HFF-Myc (cell line): Measurements from ENCODE around the gene CSTPP1.

Experiments
- DNase-seq: peaks from one replicate; pipeline ENCODE4 v3.0.0-alpha.2; 2011; ENCODE audit warnings: low read depth; ENCODE audit errors: extremely low read depth
- H3K4me3 ChIP-seq: replicated peaks from 2 replicates; pipeline ENCODE4 v1.5.1; 2011; ENCODE audit warnings: low read depth, mild to moderate bottlenecking, control low read depth, low read length
- CTCF ChIP-seq: IDR thresholded peaks from 2 replicates; pipeline ENCODE4 v1.5.1; 2012; ENCODE audit warnings: mild to moderate bottlenecking, low read depth, low read length, control low read depth; ENCODE audit errors: missing control alignments

The CSTPP1 gene

GRCh38 chr11:47163193-47163592 lies 226.6 kb downstream of the CSTPP1 start:
- no peak for DNase-seq
- no peak for TF ChIP-seq CTCF
- no peak overlapping the region for H3K4me3 ChIP-seq

- no peak for DNase-seq
- no peak for TF ChIP-seq CTCF
- H3K4me3 ChIP-seq, result no peak overlapping the region
Measured at GRCh38 chr11:47163898-47164297, 227.3 kb downstream of the CSTPP1 start.

DNA sequence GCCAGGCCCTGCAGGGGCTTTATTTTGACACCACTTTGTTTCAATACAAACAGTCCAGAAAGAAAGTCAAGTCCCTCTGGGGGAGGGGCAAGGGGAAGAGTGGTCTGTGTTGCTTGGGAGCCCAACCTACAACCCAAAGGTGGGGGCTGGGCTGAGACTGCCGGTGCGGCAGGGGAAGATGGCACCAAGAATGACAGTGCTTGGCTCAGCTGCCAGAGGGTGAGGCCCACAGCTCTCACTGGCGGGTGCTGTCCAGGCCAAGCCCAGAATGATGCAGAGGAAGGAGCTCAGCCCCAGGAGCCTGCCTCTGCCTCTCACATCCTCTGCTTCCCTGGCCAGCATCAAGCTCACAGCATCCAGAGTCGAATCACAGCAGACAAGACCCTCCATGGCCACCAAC lies 227.8 kb downstream of the CSTPP1 start:
- TF ChIP-seq CTCF, result no peak
- no peak for DNase-seq
- no peak overlapping the region for H3K4me3 ChIP-seq

DNA sequence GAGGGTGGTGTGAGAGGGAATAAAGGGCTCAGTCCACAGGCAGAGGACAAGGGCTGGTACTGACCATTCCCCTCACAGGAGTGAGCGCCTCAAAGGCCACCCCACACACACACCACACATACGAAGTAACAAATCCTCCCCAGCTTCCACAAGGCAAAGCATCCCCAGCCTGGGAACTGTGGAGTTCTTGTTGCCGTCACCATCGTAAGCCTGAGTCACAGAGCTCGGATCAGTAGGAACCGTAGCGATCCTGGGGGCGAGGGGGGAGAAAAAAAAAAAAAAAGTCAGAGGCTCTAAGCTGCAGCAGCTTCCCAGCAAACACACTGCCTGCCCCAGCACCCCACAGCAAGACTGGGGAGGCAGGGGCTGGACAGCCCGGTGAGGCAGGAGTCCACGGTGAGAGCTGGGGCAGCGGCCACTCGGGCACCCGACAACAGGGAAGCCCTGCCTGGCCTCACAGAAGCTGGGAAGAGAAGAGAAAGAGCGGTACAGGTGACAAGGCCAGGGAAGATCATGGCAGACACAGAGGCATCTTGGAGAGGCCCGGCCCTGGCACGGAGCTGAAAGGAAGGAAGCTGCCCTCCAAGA lies 228.8 kb downstream of the CSTPP1 start:
- TF ChIP-seq CTCF, result no peak
- no peak for DNase-seq

GRCh38 chr11:47166368-47166767 lies 229.8 kb downstream of the CSTPP1 start:
- DNase-seq, result no peak
- TF ChIP-seq CTCF, result no peak
- H3K4me3 ChIP-seq, result no peak overlapping the region

More for the DNA sequence above, 228.8 kb downstream of the CSTPP1 start:
- no peak overlapping the region for H3K4me3 ChIP-seq

DNA sequence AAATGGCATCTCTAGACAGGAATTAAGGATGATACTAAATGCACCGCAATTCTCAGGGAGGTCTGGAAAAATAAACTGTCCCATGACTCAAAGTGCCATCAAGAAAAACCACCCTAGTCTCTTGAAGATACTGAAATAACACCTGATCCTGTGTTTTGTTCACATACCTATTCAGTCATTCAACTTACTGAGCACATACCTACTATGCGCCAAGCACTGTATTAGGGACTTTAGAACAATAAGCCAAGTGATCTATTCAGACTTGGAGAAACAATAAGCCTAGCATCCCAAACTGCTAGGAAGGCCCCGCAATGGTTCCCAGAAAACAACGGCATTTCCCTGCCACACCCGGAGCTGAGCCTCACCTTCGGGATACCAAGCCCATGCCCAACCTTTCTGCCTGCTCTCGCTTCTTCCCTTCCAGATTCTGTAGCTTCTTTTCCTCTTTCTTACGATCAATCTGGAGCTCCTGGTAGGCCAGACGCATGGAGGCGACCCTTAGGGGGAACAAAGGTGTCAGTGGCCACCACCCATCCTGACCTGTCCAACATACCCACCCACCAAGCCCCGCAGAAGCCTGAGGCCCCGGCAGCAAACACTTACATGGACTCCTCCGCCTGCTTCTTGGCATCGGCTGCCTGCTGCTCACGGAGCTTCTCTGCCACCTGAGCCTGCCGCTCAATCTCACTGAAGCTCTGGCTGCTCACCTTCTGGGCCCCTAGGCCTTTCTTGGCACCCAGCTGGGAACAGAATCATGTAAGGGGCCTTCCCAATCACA lies 234.7 kb downstream of the CSTPP1 start:
- DNase-seq, result no peak
- no peak overlapping the region for H3K4me3 ChIP-seq
- no peak for TF ChIP-seq CTCF
